C4-2B (cell line): ENCODE measurements around the gene AFF1.

Experiments
- CTCF ChIP-seq: fragments of 450-650 bp; conservative IDR thresholded peaks from 2 replicates; pipeline ENCODE4 v1.5.1; 2017; ENCODE audit warnings: mild to moderate bottlenecking
- ZFX ChIP-seq: fragments of 450-650 bp; IDR thresholded peaks from 2 replicates; pipeline ENCODE4 v1.6.1; 2017

DNA sequence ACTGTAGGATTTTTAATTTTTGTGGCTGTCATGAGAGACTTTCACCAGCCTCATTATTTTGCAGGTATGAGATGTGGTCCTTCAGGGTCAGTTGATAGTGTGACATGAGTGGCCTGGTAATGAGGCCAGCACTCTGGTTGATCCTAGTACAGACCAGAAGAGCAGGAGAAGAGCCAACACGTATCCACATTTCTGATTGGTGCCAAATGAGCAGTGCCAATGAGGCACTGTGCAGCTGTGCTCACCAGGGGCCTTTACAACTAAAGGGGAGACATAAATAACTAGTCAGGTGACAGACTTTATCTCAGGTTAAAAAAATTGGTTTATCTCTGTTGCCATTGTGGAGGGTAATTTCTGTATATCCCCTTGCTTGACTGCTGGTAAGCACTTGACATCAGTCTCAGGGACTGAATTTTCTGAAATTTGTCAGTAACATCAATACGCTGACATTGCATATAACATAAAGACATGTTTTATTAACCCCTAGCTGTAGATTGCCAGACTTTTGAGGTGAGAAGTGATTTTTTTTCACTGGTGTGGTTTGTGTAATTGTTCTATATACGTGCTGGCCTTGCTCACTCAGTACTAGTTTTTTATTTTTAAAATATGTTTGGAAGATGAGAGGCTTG lies 101.2 kb downstream of the AFF1 start:
- TF ChIP-seq CTCF (no peak), ZFX (no peak)
